Measurements from ENCODE around the gene HSF2. TPM values are rescaled to one million over a fixed set of nuclear protein-coding genes. Genes with fewer than 3 reads are reported as not detected.

HSF2 gene
- total RNA-seq, 4 donors from 2014 or later = 12.4 to 37.2 (median 21.4) TPM

- no peaks in the 10 kb centered on the region for H3K36me3 ChIP-seq
- no peaks in the 10 kb centered on the region for H3K27me3 ChIP-seq
- no peak for DNase-seq (ENCODE audit: low spot score in 2 of 2)
- H3K4me3 ChIP-seq = no peak overlapping the region
- no peaks in the 10 kb centered on the region for H3K4me1 ChIP-seq
- WGBS = 80% methylated on average over 2 of the region's 2 CpGs
- TF ChIP-seq POLR2A (IDR thresholded peaks at IDR 0.05) (no peak), CTCF (IDR thresholded peaks at IDR 0.05) (no peak), EP300 (IDR thresholded peaks at IDR 0.05) (no peak), POLR2AphosphoS5 (IDR thresholded peaks at IDR 0.05) (no peak)
- no peak overlapping the region for H3K27ac ChIP-seq
- H3K9me3 ChIP-seq = no peaks in the 10 kb centered on the region
These were observed 25.1 kb upstream of the HSF2 start for GRCh38 chr6:122374307-122374706.

GRCh38 chr6:122376246-122376645 lies 23.2 kb upstream of the HSF2 start:
- Histone ChIP-seq H3K4me1 (no peaks in the 10 kb centered on the region), H3K9me3 (no peaks in the 10 kb centered on the region), H3K4me3 (no peak overlapping the region), H3K36me3 (no peaks in the 10 kb centered on the region), H3K27ac (no peak overlapping the region), H3K27me3 (no peaks in the 10 kb centered on the region)
- TF ChIP-seq CTCF (IDR thresholded peaks at IDR 0.05) (no peak), POLR2A (IDR thresholded peaks at IDR 0.05) (no peak), EP300 (IDR thresholded peaks at IDR 0.05) (no peak), POLR2AphosphoS5 (IDR thresholded peaks at IDR 0.05) (no peak)
- WGBS = 59% methylated on average over 3 of the region's 3 CpGs
- no peak for DNase-seq (ENCODE audit: low spot score in 2 of 2)

GRCh38 chr6:122381494-122382265 lies 17.8 kb upstream of the HSF2 start:
- Histone ChIP-seq H3K27ac (no peak overlapping the region), H3K9me3 (no peaks in the 10 kb centered on the region), H3K4me3 (no peak overlapping the region), H3K4me1 (no peaks in the 10 kb centered on the region), H3K27me3 (no peaks in the 10 kb centered on the region), H3K36me3 (no peaks in the 10 kb centered on the region)
- TF ChIP-seq POLR2A (IDR thresholded peaks at IDR 0.05) (no peak), EP300 (IDR thresholded peaks at IDR 0.05) (no peak), POLR2AphosphoS5 (IDR thresholded peaks at IDR 0.05) (no peak), CTCF (IDR thresholded peaks at IDR 0.05) (peak; percentile 63 to 77)
- 17% methylated on average over 8 of the region's 8 CpGs for WGBS
- DNase-seq (ENCODE audit: low spot score in 2 of 2) = no peak

- no peak for TF ChIP-seq POLR2AphosphoS5 (IDR thresholded peaks at IDR 0.05)
- no peak for TF ChIP-seq POLR2A (IDR thresholded peaks at IDR 0.05)
- no peak for TF ChIP-seq EP300 (IDR thresholded peaks at IDR 0.05)
- TF ChIP-seq CTCF (IDR thresholded peaks at IDR 0.05) = no peak
- Histone ChIP-seq H3K4me1 (no peaks in the 10 kb centered on the region), H3K27me3 (no peaks in the 10 kb centered on the region), H3K9me3 (no peaks in the 10 kb centered on the region), H3K4me3 (no peak overlapping the region), H3K27ac (no peak overlapping the region), H3K36me3 (no peaks in the 10 kb centered on the region)
- WGBS = 88% methylated on average over 2 of the region's 3 CpGs
- no peak for DNase-seq (ENCODE audit: low spot score in 2 of 2)
These were observed 13.4 kb upstream of the HSF2 start for GRCh38 chr6:122385857-122386612.

- H3K4me1 ChIP-seq = no peaks in the 10 kb centered on the region
- H3K27ac ChIP-seq = no peak overlapping the region
- no peaks in the 10 kb centered on the region for H3K9me3 ChIP-seq
- H3K27me3 ChIP-seq = no peaks in the 10 kb centered on the region
- DNase-seq (ENCODE audit: low spot score in 2 of 2) = no peak
- 84% methylated on average over 2 of the region's 2 CpGs for WGBS
- no peaks in the 10 kb centered on the region for H3K36me3 ChIP-seq
- H3K4me3 ChIP-seq = no peak overlapping the region
- TF ChIP-seq POLR2AphosphoS5 (IDR thresholded peaks at IDR 0.05) (no peak), POLR2A (IDR thresholded peaks at IDR 0.05) (no peak), CTCF (IDR thresholded peaks at IDR 0.05) (no peak), EP300 (IDR thresholded peaks at IDR 0.05) (no peak)
These were observed 10.5 kb upstream of the HSF2 start for GRCh38 chr6:122388945-122389344.
